GM12878 (cell line): ENCODE data around the gene TSPYL4. TPM values are rescaled to one million over a fixed set of nuclear protein-coding genes. Genes with fewer than 3 reads are reported as not detected.

Experiments used
- ATAC-seq: fragments of 200-7000 bp; cut with Tn5 transposase; 3 replicates; pipeline ENCODE4 v1.9.1; 2020; ENCODE audit warnings: mild to moderate bottlenecking, moderate library complexity
- BruUV-seq: library from RNA; stranded (reverse); fragments of 400-500 nt; replicated peaks from 2 replicates; lab custom pipeline; 2021; lab: Mats Ljungman, UMichigan
- CTCF ChIA-PET: fragments of 300-600 bp; sonication (Branson Sonifier 250); formaldehyde crosslinking; extraction: SDS; loops from one replicate; lab custom pipeline; 2021; ENCODE audit warnings: inconsistent platforms; lab: Yijun Ruan, JAX
- POLR2A ChIA-PET: fragments of 350-600 bp; formaldehyde crosslinking; extraction: SDS; loops from one replicate; lab custom pipeline; 2021; ENCODE audit warnings: inconsistent platforms; lab: Charles Lee
- RAD21 ChIA-PET: fragments of 300-600 bp; sonication (Branson Sonifier 250); formaldehyde crosslinking; loops from one replicate; lab custom pipeline; 2023; ENCODE audit warnings: antibody characterized with exemption; ENCODE audit not compliant: unreplicated experiment; lab: Charles Lee
- SMC1A ChIA-PET: fragments of 300-600 bp; sonication (Branson Sonifier 250); formaldehyde crosslinking; loops from one replicate; lab custom pipeline; 2023; ENCODE audit not compliant: unreplicated experiment, uncharacterized antibody; lab: Charles Lee
- DNase-seq: peaks from one replicate; pipeline ENCODE4 v3.0.0-alpha.2; 2011; ENCODE audit warnings: low read depth, low spot score
- FAIRE-seq: peaks from 3 replicates; lab custom pipeline; 2011; peaks lifted over from hg19 to GRCh38; lab: Jason Lieb, UNC
- H2AFZ ChIP-seq: 2 replicates; pipeline ENCODE4 v1.6.0; 2011; ENCODE audit warnings: low read depth, low read length, control low read depth; ENCODE audit not compliant: control insufficient read depth
- H3K27ac ChIP-seq: 2 replicates; pipeline ENCODE4 v1.5.1; 2011; ENCODE audit warnings: control low read depth; ENCODE audit not compliant: control insufficient read depth, insufficient read depth
- H3K27me3 ChIP-seq, 2 experiments: replicated peaks in 1 of 2; 2 replicates each; pipeline versions ENCODE4 v1.6.0 to v1.6.1; 2011; ENCODE audit warnings: low read length in 1 of 2; ENCODE audit not compliant: control insufficient read depth in 2 of 2, insufficient read depth in 2 of 2
- H3K36me3 ChIP-seq, 2 experiments: 2 replicates each; pipeline ENCODE4 v1.5.1; 2011; ENCODE audit warnings: low read length in 1 of 2; ENCODE audit not compliant: control insufficient read depth in 2 of 2, insufficient read depth in 2 of 2
- H3K4me1 ChIP-seq: 2 replicates; pipeline ENCODE4 v1.6.1; 2011; ENCODE audit warnings: mild to moderate bottlenecking, low read length, moderate library complexity, mixed read lengths; ENCODE audit not compliant: control insufficient read depth, insufficient read depth
- H3K4me2 ChIP-seq: 2 replicates; pipeline ENCODE4 v1.6.0; 2011; ENCODE audit warnings: control low read depth; ENCODE audit not compliant: control insufficient read depth, insufficient read depth
- H3K4me3 ChIP-seq: fragments of 200-600 bp; sonication (generic); 2 replicates; pipeline ENCODE4 v1.5.1; 2016
- H3K79me2 ChIP-seq: 2 replicates; pipeline ENCODE4 v1.6.0; 2011; ENCODE audit warnings: low read length; ENCODE audit not compliant: control insufficient read depth, insufficient read depth
- H3K9ac ChIP-seq: 2 replicates; pipeline ENCODE4 v1.8.0; 2011; ENCODE audit warnings: low read length, control low read depth, mixed read lengths; ENCODE audit not compliant: control insufficient read depth, insufficient read depth
- H3K9me3 ChIP-seq: replicated peaks from 3 replicates; pipeline ENCODE4 v1.5.1; 2011; ENCODE audit warnings: mild to moderate bottlenecking, low read length; ENCODE audit not compliant: control insufficient read depth, insufficient read depth
- H4K20me1 ChIP-seq: 2 replicates; pipeline ENCODE4 v1.6.0; 2011; ENCODE audit not compliant: control insufficient read depth, insufficient read depth
- ASH2L ChIP-seq: fragments of 300-600, 200-600 bp; sonication (generic); IDR thresholded peaks from 2 replicates; pipeline ENCODE4 v1.6.1; 2017; ENCODE audit warnings: low read depth, mild to moderate bottlenecking, borderline replicate concordance
- CHD1 ChIP-seq: IDR thresholded peaks from 2 replicates; pipeline ENCODE4 v1.6.1; 2012; ENCODE audit warnings: low read depth, low read length, improper control_type of control experiment
- EGR1 ChIP-seq, 2 experiments: IDR thresholded peaks; 1 replicate in 1 of 2; 2 replicates in 1 of 2; pipeline ENCODE4 v1.6.1; 2011 to 2012; ENCODE audit warnings: low read depth in 2 of 2, low read length in 2 of 2, borderline replicate concordance in 1 of 2, mild to moderate bottlenecking in 1 of 2, moderate library complexity in 1 of 2
- HDAC6 ChIP-seq: fragments of 200-600 bp; sonication (generic); IDR thresholded peaks from one replicate; pipeline ENCODE4 v1.8.0; 2017; ENCODE audit warnings: antibody characterized with exemption; ENCODE audit not compliant: unreplicated experiment
- HDGF ChIP-seq: fragments of 450-650 bp; IDR thresholded peaks from 2 replicates; pipeline ENCODE4 v1.6.1; 2016; ENCODE audit warnings: antibody characterized with exemption
- KLF5 ChIP-seq: fragments of 450-650 bp; IDR thresholded peaks from 2 replicates; pipeline ENCODE4 v1.6.1; 2014; ENCODE audit warnings: mild to moderate bottlenecking; ENCODE audit not compliant: partially characterized antibody
- MTA2 ChIP-seq: fragments of 450-650 bp; IDR thresholded peaks from 2 replicates; pipeline ENCODE4 v1.6.1; 2016; ENCODE audit warnings: low read depth, mild to moderate bottlenecking, moderate library complexity
- PAX5 ChIP-seq: IDR thresholded peaks from 2 replicates; pipeline ENCODE4 v1.6.1; 2011; ENCODE audit warnings: low read depth, low read length, borderline replicate concordance
- RCOR1 ChIP-seq: conservative IDR thresholded peaks from 2 replicates; pipeline ENCODE4 v1.6.1; 2012; ENCODE audit warnings: low read depth, low read length, improper control_type of control experiment
- SPI1 ChIP-seq: IDR thresholded peaks from 2 replicates; pipeline ENCODE4 v1.6.1; 2011; ENCODE audit warnings: low read depth, mild to moderate bottlenecking, low read length, moderate library complexity, borderline replicate concordance; ENCODE audit not compliant: insufficient read depth
- SREBF2 ChIP-seq: IDR thresholded peaks from 2 replicates; pipeline ENCODE4 v1.6.1; 2012; ENCODE audit warnings: mild to moderate bottlenecking, low read length
- TARDBP ChIP-seq: IDR thresholded peaks from 2 replicates; pipeline ENCODE4 v1.6.1; 2016; ENCODE audit warnings: borderline replicate concordance
- WGBS: methylation state at CpG from one replicate; pipeline ENCODE4 v1.1.6; 2016; ENCODE audit warnings: low lambda C conversion rate; ENCODE audit not compliant: insufficient replicate concordance, insufficient coverage; ENCODE audit errors: missing lambda C conversion rate; 5-methylcytosine and 5-hydroxymethylcytosine counted together
- in situ Hi-C: fragments of 300-500 bp; cut with MboI; formaldehyde crosslinking; loops from 9 replicates; pipeline ENCODE4 v1.14.3; 2018; ENCODE audit warnings: mixed read lengths
- intact Hi-C: fragments of 100-400 bp; cut with micrococcal nuclease; formaldehyde crosslinking; loops from one replicate; pipeline ENCODE4 v1.14.2; 2022; ENCODE audit not compliant: unreplicated experiment
- polyA plus RNA-seq, 11 experiments: library from polyadenylated mRNA; depleted of rRNA in 4 of 11; unstranded in 6 of 11; stranded (reverse) in 5 of 11; fragments of >200 nt; fragmentation: Nextera tagmentation in 4 of 11; fragmentation: Illumina TruSeq in 1 of 11; extraction: Ambion mirVana in 4 of 11; extraction: Trizol in 1 of 11; gene quantifications; 1 replicate in 1 of 11; 2 replicates in 10 of 11; pipeline versions ENCODE4 v1.2.1 to v1.2.3, GENCODE V29; 2011 to 2016; ENCODE audit warnings: inconsistent platforms in 2 of 11, missing spikeins in 2 of 11, low read depth in 1 of 11
- total RNA-seq, 4 experiments: library from RNA; depleted of rRNA in 3 of 4; stranded (reverse); fragments of >200 nt in 3 of 4; fragmentation: Illumina TruSeq in 1 of 4; extraction: Trizol in 1 of 4; gene quantifications; 2 replicates each; pipeline versions ENCODE4 v1.2.1 to v1.2.3, GENCODE V29; 2013 to 2021
- TF ChIP-seq, protein P1 (sequence below): fragments of 150-350 bp; IDR thresholded peaks from 2 replicates; pipeline ENCODE4 v1.6.1; 2016; ENCODE audit warnings: low read depth, low read length
- TF ChIP-seq, protein P2 (sequence below): IDR thresholded peaks from 2 replicates; pipeline ENCODE4 v1.6.1; 2012; ENCODE audit warnings: low read depth, low read length, improper control_type of control experiment
- TF ChIP-seq, protein P3 (sequence below): IDR thresholded peaks from 2 replicates; pipeline ENCODE4 v1.6.1; 2011; ENCODE audit warnings: low read depth, low read length, improper control_type of control experiment, borderline replicate concordance
- TF ChIP-seq, protein P4 (sequence below): IDR thresholded peaks from 2 replicates; pipeline ENCODE4 v1.6.1; 2011; ENCODE audit warnings: borderline replicate concordance, low read depth, mild to moderate bottlenecking, moderate library complexity, mixed read lengths, low read length; ENCODE audit not compliant: insufficient read depth; ENCODE audit errors: extremely low read length

TSPYL4 gene
- total and polyA plus RNA-seq, 10 of the 15 experiments (the other 5 are each of a cell fraction or from before 2014, with no cell fraction given) = 1.5 to 27.6 (median 20.0) TPM

DNA sequence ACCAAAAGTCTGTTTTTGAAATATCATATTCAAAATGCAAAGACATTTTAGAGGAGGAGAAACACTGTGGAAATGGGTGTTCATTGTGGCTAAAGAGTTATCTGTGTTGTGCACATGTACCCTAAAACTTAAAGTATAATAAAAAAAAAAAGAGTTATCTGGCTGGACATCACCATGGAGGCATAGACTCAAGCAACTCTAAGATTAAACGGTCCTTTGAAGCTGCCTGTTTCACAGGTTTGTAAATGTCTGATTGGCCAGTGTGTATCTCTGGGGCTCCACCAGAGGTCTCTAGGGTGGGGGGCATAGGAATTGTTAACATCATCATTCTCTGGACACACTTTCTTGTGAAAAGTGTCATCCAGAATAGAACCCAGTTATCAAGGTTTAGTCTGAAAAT, 39.2 kb downstream of the TSPYL4 start:
- FAIRE-seq = no peak
- no peak overlapping the region for H3K4me3 ChIP-seq
- TF ChIP-seq, protein P1, sequence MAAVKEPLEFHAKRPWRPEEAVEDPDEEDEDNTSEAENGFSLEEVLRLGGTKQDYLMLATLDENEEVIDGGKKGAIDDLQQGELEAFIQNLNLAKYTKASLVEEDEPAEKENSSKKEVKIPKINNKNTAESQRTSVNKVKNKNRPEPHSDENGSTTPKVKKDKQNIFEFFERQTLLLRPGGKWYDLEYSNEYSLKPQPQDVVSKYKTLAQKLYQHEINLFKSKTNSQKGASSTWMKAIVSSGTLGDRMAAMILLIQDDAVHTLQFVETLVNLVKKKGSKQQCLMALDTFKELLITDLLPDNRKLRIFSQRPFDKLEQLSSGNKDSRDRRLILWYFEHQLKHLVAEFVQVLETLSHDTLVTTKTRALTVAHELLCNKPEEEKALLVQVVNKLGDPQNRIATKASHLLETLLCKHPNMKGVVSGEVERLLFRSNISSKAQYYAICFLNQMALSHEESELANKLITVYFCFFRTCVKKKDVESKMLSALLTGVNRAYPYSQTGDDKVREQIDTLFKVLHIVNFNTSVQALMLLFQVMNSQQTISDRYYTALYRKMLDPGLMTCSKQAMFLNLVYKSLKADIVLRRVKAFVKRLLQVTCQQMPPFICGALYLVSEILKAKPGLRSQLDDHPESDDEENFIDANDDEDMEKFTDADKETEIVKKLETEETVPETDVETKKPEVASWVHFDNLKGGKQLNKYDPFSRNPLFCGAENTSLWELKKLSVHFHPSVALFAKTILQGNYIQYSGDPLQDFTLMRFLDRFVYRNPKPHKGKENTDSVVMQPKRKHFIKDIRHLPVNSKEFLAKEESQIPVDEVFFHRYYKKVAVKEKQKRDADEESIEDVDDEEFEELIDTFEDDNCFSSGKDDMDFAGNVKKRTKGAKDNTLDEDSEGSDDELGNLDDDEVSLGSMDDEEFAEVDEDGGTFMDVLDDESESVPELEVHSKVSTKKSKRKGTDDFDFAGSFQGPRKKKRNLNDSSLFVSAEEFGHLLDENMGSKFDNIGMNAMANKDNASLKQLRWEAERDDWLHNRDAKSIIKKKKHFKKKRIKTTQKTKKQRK = no peak
- TF ChIP-seq KLF5 (no peak), SPI1 (no peak), HDAC6 (no peak), PAX5 (no peak), TARDBP (no peak), RCOR1 (no peak), ASH2L (no peak), HDGF (no peak), MTA2 (no peak), SREBF2 (no peak), EGR1 (IDR thresholded peaks at IDR 0.05; ENCODE audit: borderline replicate concordance in 1 of 2, low read depth in 2 of 2, low read length in 2 of 2) (no peak), CHD1 (no peak)
- TF ChIP-seq, protein P2, sequence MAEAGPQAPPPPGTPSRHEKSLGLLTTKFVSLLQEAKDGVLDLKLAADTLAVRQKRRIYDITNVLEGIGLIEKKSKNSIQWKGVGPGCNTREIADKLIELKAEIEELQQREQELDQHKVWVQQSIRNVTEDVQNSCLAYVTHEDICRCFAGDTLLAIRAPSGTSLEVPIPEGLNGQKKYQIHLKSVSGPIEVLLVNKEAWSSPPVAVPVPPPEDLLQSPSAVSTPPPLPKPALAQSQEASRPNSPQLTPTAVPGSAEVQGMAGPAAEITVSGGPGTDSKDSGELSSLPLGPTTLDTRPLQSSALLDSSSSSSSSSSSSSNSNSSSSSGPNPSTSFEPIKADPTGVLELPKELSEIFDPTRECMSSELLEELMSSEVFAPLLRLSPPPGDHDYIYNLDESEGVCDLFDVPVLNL = no peak
- TF ChIP-seq, protein P3, sequence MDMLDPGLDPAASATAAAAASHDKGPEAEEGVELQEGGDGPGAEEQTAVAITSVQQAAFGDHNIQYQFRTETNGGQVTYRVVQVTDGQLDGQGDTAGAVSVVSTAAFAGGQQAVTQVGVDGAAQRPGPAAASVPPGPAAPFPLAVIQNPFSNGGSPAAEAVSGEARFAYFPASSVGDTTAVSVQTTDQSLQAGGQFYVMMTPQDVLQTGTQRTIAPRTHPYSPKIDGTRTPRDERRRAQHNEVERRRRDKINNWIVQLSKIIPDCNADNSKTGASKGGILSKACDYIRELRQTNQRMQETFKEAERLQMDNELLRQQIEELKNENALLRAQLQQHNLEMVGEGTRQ = no peak
- TF ChIP-seq, protein P4, sequence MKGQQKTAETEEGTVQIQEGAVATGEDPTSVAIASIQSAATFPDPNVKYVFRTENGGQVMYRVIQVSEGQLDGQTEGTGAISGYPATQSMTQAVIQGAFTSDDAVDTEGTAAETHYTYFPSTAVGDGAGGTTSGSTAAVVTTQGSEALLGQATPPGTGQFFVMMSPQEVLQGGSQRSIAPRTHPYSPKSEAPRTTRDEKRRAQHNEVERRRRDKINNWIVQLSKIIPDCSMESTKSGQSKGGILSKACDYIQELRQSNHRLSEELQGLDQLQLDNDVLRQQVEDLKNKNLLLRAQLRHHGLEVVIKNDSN = no peak

More for the DNA sequence above, 39.2 kb downstream of the TSPYL4 start:
- no peak for ATAC-seq
- Histone ChIP-seq H3K4me2 (no peak overlapping the region), H3K4me1 (no peaks in the 10 kb centered on the region), H4K20me1 (no peaks in the 10 kb centered on the region), H3K27ac (no peak overlapping the region), H3K27me3 (no peaks in the 10 kb centered on the region), H3K9me3 (no peaks in the 10 kb centered on the region), H3K79me2 (no peaks in the 10 kb centered on the region), H3K9ac (no peak overlapping the region), H2AFZ (no peak overlapping the region), H3K36me3 (peaks cover 0 to 5% of the 10 kb centered on the region in 2 experiments; a peak in 1 of 4 replicates)
- ChIA-PET SMC1A (no interaction called here), RAD21 (interaction anchor here (0.7 kb wide), 1 partner anchor 371 kb away, joined by 3 read pairs; no protein-coding TSS in a partner anchor), CTCF (interaction anchor here (0.8 to 1.1 kb wide), 6 partner anchors 9 to 432 kb away, joined by 3 to 5 read pairs (median 4); no protein-coding TSS in a partner anchor), POLR2A (no interaction called here)
- in situ Hi-C loops = no loop called here
- intact Hi-C loops = loop anchor here (5.0 kb wide), 1 partner anchor 318 kb away; no protein-coding TSS in a partner anchor
- DNase-seq = no peak
- BruUV-seq = no TSS peak
- 94% methylated on average over 1 of the region's 1 CpG for WGBS
